Fibroblast of lung (primary cell): ENCODE measurements around the gene WWOX. TPM values are rescaled to one million over a fixed set of nuclear protein-coding genes. Genes with fewer than 3 reads are reported as not detected.
A peak's percentile ranks its signal among the peaks of the same experiment; 100 is the strongest.
"Not testable (repeated sequence)": the region's sequence is repeated elsewhere in the genome, so short reads cannot be mapped to it uniquely, and the experiment has no call there.

Experiments
- DNase-seq, 2 donors: peaks; one replicate each; pipeline versions ENCODE4 v3.0.0 to v3.0.0-alpha.2; 2010; ENCODE audit warnings: low read depth in 2 of 2
- H2AFZ ChIP-seq: 2 replicates; pipeline ENCODE4 v1.5.1; 2012; ENCODE audit warnings: low read length, control low read depth, inconsistent platforms
- H3K27ac ChIP-seq: 2 replicates; pipeline ENCODE4 v1.5.1; 2011; ENCODE audit warnings: low read length, control low read depth; ENCODE audit not compliant: insufficient read depth
- H3K27me3 ChIP-seq: 2 replicates; pipeline ENCODE4 v1.5.1; 2011; ENCODE audit warnings: mild to moderate bottlenecking, low read length; ENCODE audit not compliant: control insufficient read depth, insufficient read depth
- H3K36me3 ChIP-seq: 2 replicates; pipeline ENCODE4 v1.5.1; 2011; ENCODE audit warnings: low read length; ENCODE audit not compliant: control insufficient read depth, insufficient read depth
- H3K4me1 ChIP-seq: 2 replicates; pipeline ENCODE4 v1.5.1; 2011; ENCODE audit warnings: low read length; ENCODE audit not compliant: control insufficient read depth, insufficient read depth; ENCODE audit errors: extremely low read depth
- H3K4me2 ChIP-seq: 2 replicates; pipeline ENCODE4 v1.5.1; 2011; ENCODE audit warnings: low read length, control low read depth; ENCODE audit not compliant: insufficient read depth; ENCODE audit errors: extremely low read depth
- H3K4me3 ChIP-seq, 4 experiments: fragments of 200-600 bp in 1 of 4; sonication (generic) in 1 of 4; replicated peaks in 1 of 4; 2 replicates each; pipeline ENCODE4 v1.5.1; 2011 to 2016; ENCODE audit warnings: low read length in 4 of 4, low read depth in 3 of 4, mild to moderate bottlenecking in 3 of 4, control low read depth in 2 of 4, inconsistent platforms in 1 of 4, mixed read lengths in 1 of 4; ENCODE audit not compliant: insufficient read depth in 1 of 4; ENCODE audit errors: control extremely low read depth in 1 of 4
- H3K79me2 ChIP-seq: 2 replicates; pipeline ENCODE4 v1.5.1; 2012; ENCODE audit warnings: mild to moderate bottlenecking, low read length, inconsistent platforms; ENCODE audit not compliant: control insufficient read depth, insufficient read depth
- H3K9ac ChIP-seq: 2 replicates; pipeline ENCODE4 v1.5.1; 2011; ENCODE audit warnings: mild to moderate bottlenecking, low read length, control low read depth; ENCODE audit not compliant: insufficient read depth
- H3K9me3 ChIP-seq: 2 replicates; pipeline ENCODE4 v1.5.1; 2012; ENCODE audit warnings: low read depth, low read length; ENCODE audit not compliant: control insufficient read depth, insufficient read depth
- H4K20me1 ChIP-seq: 2 replicates; pipeline ENCODE4 v1.5.1; 2011; ENCODE audit warnings: low read length; ENCODE audit not compliant: control insufficient read depth, insufficient read depth; ENCODE audit errors: extremely low read depth
- EZH2 ChIP-seq: IDR thresholded peaks from 2 replicates; pipeline ENCODE4 v1.5.1; 2012; ENCODE audit warnings: low read length, control low read depth, mild to moderate bottlenecking; ENCODE audit errors: missing control alignments
- polyA plus RNA-seq, 2 donors: library from polyadenylated mRNA; depleted of rRNA in 1 of 2; stranded (reverse) in 1 of 2; unstranded in 1 of 2; fragments of >200 nt; gene quantifications; 2 replicates each; pipeline ENCODE4 v1.2.1, GENCODE V29; 2011 to 2012; ENCODE audit warnings: missing spikeins in 1 of 2
- total RNA-seq: library from RNA; depleted of rRNA; stranded (reverse); fragments of >200 nt; gene quantifications from 2 replicates; pipeline ENCODE4 v1.2.1, GENCODE V29; 2014
- TF ChIP-seq, protein P1 (sequence below), 2 donors: IDR thresholded peaks in 1 of 2; conservative IDR thresholded peaks in 1 of 2; 1 replicate in 1 of 2; 2 replicates in 1 of 2; pipeline ENCODE4 v1.5.1; 2011 to 2012; ENCODE audit warnings: low read length in 2 of 2, control low read depth in 1 of 2, inconsistent platforms in 1 of 2, low read depth in 1 of 2, mild to moderate bottlenecking in 1 of 2

Gene WWOX
- total and polyA plus RNA-seq, 2 donors (not counting 1 experiment from before 2014, with no cell fraction given): 5.6 to 16.3 TPM

DNA sequence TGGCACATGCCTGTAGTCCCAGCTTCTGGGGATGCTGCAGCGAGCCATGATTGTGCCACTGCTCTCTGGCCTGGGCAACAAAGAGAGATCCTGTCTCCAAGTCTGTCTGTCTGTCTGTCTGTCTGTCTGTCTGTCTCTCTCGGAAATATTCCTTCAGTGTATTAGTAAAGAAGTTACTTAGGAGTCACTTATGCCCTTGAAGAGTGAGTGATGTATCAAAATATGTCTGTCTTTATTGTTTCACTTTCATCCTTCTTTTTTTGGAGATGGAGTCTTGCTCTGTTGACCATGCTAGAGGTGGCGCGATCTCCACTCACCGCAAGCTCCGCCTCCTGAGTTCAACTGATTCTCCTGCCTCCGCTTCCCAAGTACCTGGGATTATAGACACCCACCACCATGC is 410.5 kb downstream of the WWOX start:
- Histone ChIP-seq H3K4me1 (no peaks in the 10 kb centered on the region), H3K79me2 (no peaks in the 10 kb centered on the region), H3K9me3 (no peaks in the 10 kb centered on the region), H3K27ac (no peak overlapping the region), H3K4me2 (no peak overlapping the region), H3K4me3 (no peak overlapping the region), H3K27me3 (no peaks in the 10 kb centered on the region), H4K20me1 (no peaks in the 10 kb centered on the region), H2AFZ (no peak overlapping the region), H3K36me3 (no peaks in the 10 kb centered on the region), H3K9ac (no peak overlapping the region)
- no peak for TF ChIP-seq EZH2
- TF ChIP-seq, protein P1, sequence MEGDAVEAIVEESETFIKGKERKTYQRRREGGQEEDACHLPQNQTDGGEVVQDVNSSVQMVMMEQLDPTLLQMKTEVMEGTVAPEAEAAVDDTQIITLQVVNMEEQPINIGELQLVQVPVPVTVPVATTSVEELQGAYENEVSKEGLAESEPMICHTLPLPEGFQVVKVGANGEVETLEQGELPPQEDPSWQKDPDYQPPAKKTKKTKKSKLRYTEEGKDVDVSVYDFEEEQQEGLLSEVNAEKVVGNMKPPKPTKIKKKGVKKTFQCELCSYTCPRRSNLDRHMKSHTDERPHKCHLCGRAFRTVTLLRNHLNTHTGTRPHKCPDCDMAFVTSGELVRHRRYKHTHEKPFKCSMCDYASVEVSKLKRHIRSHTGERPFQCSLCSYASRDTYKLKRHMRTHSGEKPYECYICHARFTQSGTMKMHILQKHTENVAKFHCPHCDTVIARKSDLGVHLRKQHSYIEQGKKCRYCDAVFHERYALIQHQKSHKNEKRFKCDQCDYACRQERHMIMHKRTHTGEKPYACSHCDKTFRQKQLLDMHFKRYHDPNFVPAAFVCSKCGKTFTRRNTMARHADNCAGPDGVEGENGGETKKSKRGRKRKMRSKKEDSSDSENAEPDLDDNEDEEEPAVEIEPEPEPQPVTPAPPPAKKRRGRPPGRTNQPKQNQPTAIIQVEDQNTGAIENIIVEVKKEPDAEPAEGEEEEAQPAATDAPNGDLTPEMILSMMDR (conservative IDR thresholded peaks at IDR 0.05 in 1 of 2, IDR thresholded peaks at IDR 0.05 in 1 of 2; ENCODE audit: low read depth in 1 of 2, low read length in 2 of 2): no peak
- no peak for DNase-seq

DNA sequence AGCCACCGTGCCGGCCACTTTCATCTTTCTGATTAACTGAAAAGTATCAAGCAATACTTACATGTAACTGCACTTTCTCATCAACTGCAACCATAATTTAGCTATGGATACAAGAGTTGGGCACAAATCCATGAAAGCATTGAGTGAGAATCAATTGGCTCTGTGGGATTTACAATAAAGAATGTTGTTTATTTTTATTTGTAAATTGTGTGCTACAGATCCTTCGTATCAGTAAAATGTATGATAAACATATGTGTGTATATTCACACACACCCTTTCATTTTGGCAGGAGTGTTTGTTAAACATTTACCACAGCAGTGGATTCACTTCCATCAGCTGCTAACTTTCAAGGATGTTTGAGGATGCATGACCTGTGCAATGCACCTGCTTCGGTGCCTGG is 411.0 kb downstream of the WWOX start:
- no peaks in the 10 kb centered on the region for H3K36me3 ChIP-seq
- no peak overlapping the region for H3K4me2 ChIP-seq
- TF ChIP-seq, protein P1 (conservative IDR thresholded peaks at IDR 0.05 in 1 of 2, IDR thresholded peaks at IDR 0.05 in 1 of 2; ENCODE audit: low read depth in 1 of 2, low read length in 2 of 2): no peak
- TF ChIP-seq EZH2: no peak

DNA sequence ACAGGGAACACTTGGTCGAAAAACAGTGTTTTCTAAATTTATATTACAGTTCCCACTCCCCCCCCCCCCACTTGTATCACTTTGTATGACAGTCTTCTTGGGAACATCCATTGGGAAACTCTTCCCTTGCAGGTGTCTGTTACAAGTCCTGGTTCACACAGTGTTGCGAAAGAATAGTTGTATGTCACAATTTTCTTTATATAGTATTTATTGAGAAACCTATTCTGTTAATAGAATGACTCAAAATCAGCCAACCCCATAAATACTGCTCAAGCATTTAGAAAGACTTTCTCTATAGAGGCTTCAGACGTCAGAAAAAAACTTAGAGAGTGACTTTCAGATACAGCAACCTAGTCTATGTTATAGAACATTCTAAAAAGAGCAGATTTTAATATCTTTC is 414.4 kb downstream of the WWOX start:
- no peaks in the 10 kb centered on the region for H4K20me1 ChIP-seq
- no peak overlapping the region for H3K4me3 ChIP-seq
- H3K27ac ChIP-seq: no peak overlapping the region
- DNase-seq: peak in 1 of 2 donors; percentile 49
- H3K79me2 ChIP-seq: no peaks in the 10 kb centered on the region
- H3K9ac ChIP-seq: no peak overlapping the region
- H3K27me3 ChIP-seq: no peaks in the 10 kb centered on the region
- no peaks in the 10 kb centered on the region for H3K9me3 ChIP-seq
- H3K36me3 ChIP-seq: no peaks in the 10 kb centered on the region
- H3K4me1 ChIP-seq: no peaks in the 10 kb centered on the region
- no peak overlapping the region for H3K4me2 ChIP-seq
- no peak overlapping the region for H2AFZ ChIP-seq
- TF ChIP-seq, protein P1 (conservative IDR thresholded peaks at IDR 0.05 in 1 of 2, IDR thresholded peaks at IDR 0.05 in 1 of 2; ENCODE audit: low read depth in 1 of 2, low read length in 2 of 2): no peak
- TF ChIP-seq EZH2: no peak

More for the DNA sequence above, 411.0 kb downstream of the WWOX start:
- Histone ChIP-seq H3K79me2 (no peaks in the 10 kb centered on the region), H3K9ac (no peak overlapping the region), H3K27me3 (no peaks in the 10 kb centered on the region), H2AFZ (no peak overlapping the region), H4K20me1 (no peaks in the 10 kb centered on the region), H3K4me1 (no peaks in the 10 kb centered on the region), H3K9me3 (no peaks in the 10 kb centered on the region), H3K4me3 (no peak overlapping the region), H3K27ac (no peak overlapping the region)
- no peak for DNase-seq

DNA sequence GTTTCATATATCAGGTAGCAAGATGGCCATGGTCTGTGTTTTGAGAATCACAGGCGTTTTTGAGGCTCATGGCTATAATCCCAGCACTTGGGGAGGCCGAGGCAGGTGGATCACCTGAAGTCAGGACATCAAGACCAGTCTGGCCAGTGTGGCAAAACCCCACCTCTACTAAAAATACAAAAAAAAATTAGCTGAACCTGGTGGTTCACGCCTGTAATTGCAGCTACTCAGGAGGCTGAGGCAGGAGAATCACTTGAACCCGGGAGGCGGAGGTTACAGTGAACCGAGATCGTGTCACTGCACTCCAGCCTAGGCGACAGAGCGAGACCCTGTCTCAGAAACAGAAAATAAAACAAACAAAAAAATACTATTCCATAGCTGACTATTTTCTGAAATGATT is 415.4 kb downstream of the WWOX start:
- not testable (repeated sequence) for H4K20me1 ChIP-seq, H3K9me3 ChIP-seq, H3K27ac ChIP-seq, H3K27me3 ChIP-seq, H3K79me2 ChIP-seq, H3K9ac ChIP-seq, H3K36me3 ChIP-seq, H3K4me3 ChIP-seq, H3K4me2 ChIP-seq, H2AFZ ChIP-seq, DNase-seq, H3K4me1 ChIP-seq
